Renal pelvis (tissue), 4 donors: ENCODE data around the gene PTPRN2. TPM values are rescaled to one million over a fixed set of nuclear protein-coding genes. Genes with fewer than 3 reads are reported as not detected.

Experiments used
- DNase-seq: peaks from one replicate; pipeline ENCODE4 v3.0.0-alpha.2; 2013
- polyA plus RNA-seq, 3 donors: library from polyadenylated mRNA; unstranded; fragments of 120-200 nt; gene quantifications; one replicate each; pipeline ENCODE4 v1.2.1, GENCODE V29; 2013; ENCODE audit not compliant: insufficient read length in 3 of 3

Gene PTPRN2
- polyA plus RNA-seq, 3 donors, result 6.6 to 7.5 (median 7.4) TPM

DNA sequence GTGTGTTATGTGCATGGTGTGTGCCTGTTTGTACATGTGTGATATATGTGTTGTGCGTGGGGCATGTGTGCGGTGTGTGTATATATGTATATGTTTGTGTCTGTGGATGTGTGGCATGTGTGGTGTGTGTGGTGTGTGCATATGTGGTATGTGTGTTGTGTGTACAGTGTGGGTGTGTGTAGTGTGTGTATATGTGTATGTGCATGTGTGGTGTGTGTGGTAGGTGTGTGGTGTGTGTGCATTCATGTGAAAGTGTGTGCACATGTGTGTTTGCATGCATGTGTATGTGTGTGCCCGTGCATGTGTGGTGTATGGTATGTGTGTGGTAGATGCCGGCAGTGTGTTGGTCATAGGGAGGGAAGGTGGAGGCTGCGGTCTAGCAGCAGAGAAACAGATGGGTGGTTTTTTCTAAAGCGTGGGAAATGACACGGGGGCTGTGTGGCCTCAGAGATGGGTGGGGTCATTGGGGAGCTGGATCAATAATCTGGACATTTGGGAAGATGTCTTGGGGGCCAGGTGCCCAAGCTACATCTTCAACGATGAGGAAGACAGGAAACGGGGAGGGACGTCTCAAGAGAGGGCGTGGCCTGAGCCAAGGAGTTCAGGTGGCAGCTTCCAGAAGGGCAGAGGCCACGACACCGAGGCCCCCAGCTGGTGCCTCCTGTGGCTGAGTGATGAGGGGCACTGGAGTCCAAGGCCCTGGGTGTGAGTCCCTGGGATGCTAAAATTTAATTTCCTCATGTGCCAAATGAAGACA is 769.5 kb downstream of the PTPRN2 start:
- DNase-seq, result no peak

DNA sequence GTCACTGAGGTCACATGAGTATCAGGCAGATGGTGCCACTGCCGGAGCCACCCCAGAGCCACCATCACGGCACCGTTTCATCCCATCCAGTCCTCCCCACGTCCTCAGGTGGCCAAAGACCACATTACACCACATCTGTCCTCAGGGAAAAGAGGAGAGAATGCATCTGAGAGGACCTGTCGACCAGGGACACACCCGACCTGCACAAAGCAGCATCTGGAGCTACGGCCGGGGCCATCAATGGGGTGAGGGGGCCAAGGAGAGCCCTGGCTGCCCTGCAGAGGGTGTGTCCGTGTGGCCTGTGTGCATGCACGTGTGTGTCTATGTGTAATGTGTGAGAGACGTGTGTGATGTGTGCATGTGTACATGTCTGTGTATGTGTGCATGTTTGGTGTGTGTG is 770.2 kb downstream of the PTPRN2 start:
- no peak for DNase-seq

DNA sequence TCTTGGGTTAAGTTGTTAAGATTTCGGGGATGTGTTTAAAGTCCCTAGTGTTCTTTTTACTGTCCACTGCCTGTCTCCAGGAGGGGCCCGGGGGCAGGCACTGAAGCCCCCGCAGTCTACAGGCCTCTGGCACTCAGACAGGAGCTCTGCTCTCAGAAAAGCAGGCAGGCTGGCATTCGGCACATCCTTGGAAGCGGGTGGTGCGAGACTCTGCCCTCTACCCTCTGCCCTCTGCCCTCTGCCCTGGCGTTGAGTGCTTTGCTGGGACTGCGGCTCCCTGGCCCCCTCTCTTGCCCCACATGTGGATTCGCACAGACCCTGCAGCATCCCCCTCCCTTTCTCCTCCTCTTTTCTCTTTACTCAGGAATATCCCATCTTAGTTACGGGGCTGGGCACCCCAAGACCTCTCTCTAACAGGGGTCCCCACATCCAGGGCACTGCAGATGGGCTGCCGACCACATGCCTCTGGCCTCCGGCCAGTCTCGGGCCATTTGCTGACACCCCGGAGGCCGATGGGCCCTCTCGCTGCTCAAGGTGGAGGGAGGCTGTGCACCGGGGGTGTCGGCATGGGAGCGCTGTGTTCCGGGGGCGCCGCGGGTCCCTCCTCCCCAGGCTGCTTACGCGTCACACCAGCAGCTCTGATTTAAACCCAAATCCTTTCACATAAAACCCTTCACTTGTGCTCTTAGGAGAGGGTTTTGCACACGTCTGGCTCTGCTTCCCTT is 770.9 kb downstream of the PTPRN2 start:
- no peak for DNase-seq

DNA sequence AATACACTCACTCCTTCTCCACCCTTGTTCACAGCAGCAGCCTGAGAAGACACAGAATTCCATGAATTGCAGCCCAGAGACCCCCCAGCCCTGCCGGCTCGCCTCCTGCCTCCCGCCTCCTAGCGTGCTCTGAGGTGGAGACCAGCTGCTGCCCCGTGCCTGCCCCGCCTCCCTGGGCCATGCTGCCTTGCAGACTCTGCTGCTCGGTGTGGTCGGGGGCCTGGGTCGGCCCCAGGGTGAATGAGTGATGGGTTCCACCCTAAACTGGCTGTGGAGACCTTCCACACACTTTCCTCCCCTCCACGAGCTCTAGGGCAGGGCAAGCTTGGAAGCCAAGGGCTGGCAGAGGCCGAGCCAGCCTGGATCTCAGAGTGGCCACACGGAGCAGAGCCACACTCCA is 771.5 kb downstream of the PTPRN2 start:
- DNase-seq, result no peak

DNA sequence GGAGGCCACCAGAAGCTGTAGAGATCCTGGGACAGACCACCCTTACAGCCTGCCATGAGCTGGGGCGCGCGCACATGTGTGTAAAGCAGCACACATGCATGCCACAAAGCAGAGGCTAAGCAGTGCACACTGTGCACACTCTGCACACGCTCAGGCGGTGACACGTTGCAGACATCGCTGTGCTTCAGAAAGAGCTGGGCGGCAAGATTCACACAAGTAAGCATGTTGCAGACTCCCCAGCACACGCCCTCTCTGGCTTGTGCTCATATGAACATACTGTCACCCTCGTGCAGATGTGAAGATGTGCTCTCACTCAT is 772.0 kb downstream of the PTPRN2 start:
- no peak for DNase-seq

DNA sequence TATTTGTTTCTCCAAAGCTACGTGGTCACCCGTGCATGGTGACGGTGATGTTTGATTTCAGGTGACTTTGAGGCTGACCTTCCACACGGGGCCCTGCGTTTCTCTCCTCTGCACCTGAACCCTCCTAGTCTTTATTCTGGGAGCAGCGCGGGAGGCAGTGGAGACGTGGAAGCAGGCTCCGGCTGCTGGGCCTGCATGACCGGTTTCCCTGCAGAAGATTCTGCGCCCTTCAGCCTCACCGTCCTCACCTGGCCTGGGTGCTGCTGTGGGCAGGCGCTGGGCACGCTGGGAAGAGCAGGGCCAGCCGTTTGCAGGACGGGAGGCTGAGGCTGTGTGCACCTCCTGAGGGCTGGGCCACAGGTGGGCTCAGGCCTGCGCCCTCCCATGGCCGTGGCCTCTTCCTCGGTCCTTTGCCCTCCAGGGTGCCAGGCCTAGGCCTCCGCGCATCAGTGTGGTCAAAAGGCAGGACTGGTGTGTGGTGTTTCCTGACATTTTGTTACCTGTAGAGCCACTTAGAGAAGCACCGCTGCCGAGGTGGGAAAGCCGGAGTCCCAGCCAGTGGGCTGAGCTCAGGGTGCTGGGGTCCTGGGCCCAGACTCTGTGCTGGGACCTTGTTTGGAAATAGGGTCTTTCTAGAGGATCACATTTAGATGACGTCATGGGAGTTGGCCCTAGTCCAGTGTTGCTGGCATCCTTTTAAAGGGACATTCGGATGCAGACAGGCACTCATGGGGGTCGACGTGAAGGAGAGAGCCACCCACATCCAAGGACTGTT is 772.5 kb downstream of the PTPRN2 start:
- no peak for DNase-seq

DNA sequence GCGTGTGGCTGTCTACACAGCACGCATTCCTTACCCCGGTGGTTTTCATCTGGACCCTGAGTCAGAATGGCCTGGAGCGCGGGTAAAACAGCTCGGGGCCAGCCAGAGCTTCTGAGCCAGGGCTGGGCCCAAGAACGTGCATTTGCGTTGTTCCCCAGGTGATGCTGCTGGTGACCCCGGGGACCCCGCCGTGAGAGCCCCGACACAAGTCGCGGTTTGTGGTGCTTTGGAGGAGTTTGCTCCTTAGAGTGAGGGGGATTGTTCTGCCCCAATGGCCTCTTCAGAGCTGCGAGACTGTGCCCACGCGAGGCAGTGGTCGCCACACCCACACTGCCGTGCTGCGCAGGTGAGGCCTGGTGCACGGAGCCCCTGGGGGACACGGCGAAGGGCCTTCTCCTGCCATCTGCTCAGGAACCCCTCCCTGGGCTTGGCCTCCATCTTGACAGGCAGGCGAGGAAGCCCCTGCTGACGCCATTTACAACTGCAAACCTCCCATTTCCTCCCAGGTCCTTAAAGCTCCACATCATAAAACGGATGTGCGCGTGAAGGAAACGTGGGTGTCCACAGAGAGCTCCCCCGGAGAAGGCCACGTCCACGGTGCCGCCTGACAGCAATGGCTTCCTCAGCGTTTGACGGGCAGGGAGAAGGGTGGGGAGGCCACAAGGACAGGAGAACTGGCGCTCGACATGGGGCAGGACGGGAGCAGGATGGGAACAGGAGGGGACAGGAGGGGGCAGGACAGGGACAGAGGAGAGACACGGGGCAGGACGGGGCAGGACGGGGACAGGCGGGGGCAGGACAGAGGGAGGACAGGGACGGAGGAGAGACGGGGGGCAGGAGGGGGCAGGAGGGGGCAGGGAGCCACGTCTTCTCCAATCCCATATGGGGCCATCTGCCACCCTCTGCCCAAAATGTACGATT is 773.6 kb downstream of the PTPRN2 start:
- no peak for DNase-seq

DNA sequence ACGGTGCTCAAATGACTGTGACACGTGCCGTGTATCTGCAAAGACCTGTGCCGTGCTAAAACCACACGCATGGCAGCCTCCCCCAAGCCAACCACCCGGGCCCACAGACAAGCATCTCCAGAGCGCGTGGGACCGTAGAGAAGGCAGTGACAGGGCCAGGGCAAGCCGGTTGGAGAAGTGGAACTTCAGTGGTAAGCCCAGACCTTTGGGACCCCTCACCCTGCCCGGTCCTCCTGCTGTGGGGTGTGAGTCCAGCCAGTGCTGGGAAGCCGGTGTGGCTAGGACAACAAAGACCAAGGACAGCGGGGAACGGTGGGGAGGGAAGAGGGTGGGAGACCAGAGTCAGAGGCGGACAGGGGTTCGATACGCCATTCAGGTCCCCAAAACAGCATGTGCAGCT is 774.6 kb downstream of the PTPRN2 start:
- DNase-seq, result no peak

DNA sequence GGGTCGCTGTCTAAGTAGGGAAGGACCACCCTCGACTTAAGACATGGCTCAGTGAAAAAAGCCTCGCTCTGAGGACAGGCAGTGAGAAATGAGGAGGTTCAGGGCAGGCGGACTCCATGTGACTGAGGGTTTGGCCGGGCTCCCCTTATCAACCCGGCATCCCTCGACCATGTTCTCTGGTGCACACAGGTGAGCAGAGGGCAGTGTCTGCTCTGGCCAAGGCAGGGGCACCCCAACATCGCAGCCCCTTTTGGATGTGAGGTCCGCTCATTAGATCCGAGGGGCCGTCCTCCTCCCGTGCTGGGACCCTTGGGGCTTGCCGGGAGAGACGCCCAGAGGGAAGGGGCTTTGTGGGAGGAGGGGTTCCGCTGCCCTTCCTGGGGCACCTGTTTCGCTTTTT is 775.7 kb downstream of the PTPRN2 start:
- no peak for DNase-seq

DNA sequence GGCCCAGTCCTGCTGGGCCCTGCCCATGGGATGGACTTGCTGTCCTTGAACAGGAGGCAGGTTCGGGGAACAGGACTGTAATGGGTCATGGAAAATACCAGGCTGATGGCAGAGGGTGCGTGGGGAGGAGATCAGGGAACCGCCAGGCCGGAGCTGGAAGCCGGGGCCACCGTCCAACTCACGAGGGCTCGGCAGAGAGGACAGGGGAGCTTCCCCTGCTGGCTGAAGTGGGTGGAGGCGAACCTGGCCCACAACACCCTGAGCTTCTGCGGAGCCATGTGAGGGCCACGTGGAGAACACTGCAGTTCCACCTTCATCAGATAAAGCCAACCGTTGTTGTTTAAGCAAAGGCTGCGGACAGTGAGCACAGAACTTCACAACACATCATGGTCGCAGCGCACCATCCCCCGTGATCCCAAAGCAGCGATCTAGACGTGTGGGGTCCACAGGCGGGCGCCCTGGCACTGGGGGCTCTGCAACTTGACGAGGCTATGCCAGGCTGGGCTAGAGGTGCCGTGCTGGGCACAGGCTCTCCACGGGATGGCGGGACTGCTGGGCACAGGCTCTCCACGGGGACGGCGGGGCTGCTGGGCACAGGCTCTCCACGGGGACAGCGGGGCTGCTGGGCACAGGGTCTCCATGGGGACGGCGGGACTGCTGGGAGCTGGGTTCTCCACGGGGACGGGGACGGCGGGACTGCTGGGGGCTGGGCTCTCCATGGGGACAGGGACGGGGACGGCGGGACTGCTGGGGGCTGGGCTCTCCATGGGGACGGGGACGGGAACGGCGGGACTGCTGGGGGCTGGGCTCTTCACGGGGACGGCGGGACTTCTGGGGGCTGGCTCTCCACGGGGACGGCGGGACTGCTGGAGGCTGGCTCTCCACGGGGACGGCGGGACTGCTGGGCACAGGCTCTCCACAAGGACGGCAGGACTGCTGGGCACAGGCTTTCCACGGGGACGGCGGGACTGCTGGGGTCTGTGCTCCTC is 777.5 kb downstream of the PTPRN2 start:
- DNase-seq, result no peak

DNA sequence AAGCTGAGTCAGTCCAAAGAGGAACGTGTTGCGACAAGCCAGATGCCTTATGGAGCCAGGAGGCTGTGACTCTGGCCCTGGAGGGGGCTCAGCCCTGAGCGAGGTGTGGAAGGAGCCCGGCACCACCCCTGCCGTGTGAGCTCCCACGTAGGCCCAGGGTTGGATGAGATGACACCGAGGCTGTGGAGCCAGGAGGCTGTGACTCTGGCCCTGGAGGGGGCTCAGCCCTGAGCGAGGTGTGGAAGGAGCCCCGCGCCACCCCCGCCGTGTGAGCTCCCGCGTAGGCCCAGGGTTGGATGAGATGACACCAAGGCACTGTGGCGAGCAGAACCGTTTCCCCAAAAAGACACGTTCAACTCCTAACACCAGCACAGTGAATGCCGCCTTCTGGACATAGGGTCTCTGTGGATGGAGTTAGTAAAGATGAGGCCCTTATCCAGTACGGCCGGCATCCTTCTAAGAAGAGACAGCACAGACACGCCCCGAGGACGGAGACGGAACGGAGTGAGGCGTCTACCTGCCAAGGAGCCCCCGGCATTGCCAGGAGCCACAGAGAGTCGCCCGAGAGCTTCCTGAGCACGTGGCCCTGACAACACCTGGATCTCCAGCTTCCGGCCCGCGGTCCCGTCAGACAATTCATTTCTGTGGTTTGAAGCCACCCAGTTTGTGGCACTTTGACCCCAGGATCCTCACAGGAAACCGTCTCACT is 778.3 kb downstream of the PTPRN2 start:
- no peak for DNase-seq

DNA sequence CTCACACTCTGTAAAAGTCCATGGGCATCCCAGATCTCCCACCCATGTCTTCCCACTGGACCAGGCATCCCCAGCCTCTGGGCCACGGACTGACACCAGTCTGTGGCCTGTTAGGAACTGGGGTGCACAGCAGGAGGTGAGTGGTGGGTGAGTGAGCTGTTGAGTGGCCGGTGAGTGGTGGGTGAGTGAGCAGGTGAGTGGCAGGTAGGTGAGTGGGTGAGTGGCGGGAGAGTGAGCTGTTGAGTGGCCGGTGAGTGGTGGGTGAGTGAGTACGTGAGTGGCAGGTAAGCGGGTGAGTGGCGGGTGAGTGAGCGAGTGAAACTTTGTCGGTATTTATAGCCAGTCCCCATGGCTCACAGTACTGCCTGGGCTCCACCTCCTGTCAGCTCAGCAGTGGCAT is 779.6 kb downstream of the PTPRN2 start:
- DNase-seq, result no peak

DNA sequence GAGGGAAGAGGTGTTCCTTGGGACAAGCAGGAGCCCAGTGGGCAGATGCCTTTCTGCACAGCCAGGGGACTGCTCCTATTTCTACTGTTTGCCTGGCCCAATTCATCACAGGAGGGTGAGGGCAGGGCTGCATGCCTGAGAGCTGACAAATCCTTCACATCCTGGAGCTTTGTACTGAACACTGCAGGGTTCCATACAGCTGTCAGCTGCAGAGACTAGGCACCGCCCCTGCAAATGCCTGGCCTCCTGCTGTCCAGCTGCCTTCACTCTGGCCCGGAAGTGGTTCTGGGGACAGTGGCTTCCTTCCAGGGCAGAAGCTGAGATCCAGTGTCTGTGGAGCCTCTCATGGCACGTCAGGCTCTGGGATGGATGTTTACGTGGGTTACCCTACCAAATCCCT is 780.1 kb downstream of the PTPRN2 start:
- no peak for DNase-seq

DNA sequence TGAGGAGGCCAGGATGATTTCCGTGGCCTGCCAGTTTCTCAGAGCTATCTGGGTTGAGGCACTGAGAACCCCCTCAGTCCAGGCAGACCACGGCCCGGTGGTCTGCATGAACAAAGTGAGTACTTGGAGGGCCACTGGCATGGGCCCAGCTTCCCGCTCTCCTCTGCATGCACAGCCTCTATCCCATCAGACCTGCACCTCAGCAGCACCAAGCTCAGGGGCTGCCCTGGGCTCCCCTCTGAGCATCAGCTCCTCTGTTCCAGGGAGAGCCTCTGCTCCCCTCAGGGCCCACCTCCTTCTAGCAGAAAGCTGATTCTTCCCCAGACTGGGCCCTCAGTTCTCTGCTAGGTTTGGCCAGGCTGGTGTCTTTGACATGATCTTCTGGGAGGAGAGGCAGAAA is 780.9 kb downstream of the PTPRN2 start:
- no peak for DNase-seq

DNA sequence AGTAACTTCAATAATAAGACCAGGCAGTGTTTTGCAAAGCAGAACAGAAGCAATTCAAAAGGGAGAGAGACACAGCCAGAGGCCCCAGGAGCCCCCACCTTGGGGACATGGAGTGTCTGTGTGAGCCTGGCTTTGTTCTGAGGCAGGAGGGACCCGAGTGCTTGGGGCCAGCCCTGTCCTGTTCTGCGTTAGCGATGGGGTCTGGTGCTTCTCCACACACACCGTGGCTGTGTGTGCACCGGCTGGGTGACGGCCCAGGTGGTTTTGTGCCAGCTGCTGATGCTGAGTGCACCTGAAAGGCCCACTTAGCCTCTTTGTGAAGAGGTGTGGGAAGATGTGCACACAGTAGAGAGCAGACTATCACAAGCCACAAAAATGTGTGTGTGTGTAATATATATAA is 781.9 kb downstream of the PTPRN2 start:
- no peak for DNase-seq

DNA sequence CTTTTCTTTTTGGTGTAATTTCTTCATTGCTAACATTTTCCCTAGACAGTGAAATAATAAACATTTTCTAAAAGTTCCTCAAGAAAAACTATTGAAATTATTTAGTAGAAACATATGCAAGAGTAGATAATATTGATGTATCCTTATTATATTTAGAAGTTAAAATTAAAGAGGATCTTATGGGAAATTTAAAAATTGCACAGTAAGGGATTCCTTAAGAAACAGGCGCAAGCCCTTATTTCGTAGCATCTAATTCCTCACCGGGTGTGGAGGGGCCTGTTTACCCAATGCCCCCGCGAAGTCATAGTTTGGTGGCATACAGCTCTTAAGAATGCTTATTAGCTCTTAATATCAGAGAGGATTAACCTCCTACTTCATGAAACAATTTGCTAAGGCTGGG is 783.7 kb downstream of the PTPRN2 start:
- DNase-seq, result no peak

DNA sequence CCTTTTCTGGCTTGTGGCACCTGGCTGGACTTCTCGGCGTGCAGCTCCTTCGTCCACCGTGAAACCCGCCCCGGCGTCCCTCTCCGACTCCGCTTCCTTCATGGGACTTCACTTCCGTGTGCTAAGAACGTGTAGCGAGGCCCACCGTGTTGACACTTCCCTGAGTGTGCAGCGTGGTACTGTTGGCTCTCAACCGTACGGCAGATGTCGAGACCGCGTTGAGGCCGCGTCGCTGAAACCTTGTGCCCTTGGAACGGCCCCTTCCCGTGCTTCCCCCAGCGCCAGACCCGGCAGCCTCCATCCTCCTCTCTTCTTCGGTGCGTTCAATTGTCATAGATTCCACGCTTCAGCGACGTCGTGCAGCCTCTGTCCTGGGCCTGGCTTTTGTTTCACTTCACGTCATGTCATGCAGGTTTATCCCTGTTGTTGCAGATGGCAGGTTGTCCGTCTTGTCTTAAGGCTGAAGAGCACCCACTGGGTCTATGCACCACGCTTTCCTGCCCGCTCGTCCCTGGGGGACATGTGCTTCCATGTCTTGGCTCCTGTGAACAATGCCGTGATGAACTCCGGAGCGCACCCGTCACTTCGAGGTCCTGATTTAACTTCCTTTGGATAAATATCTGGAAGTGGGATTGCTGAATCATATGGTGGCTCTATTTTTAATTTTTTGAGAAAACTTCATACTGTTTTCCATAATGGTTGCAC is 785.5 kb downstream of the PTPRN2 start:
- DNase-seq, result no peak

DNA sequence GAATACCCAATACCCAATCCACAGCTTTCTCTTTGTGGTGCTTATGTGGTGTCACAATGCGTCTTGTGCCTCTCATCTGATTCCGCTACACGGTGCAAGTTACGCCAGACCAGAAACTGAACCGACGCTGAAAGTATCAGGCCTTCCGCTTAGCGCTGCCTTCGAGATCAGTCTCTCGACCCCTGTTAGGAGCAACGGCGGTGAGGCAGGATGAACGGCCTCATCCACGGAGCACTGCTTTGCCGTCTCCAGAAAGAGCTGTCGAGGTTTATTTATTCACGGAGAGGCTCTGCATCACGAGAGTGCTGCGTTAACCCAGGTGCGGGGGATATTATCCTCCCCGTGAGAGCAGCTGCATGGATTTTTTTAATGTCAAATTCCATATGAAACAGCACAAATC is 786.5 kb downstream of the PTPRN2 start:
- DNase-seq, result no peak

DNA sequence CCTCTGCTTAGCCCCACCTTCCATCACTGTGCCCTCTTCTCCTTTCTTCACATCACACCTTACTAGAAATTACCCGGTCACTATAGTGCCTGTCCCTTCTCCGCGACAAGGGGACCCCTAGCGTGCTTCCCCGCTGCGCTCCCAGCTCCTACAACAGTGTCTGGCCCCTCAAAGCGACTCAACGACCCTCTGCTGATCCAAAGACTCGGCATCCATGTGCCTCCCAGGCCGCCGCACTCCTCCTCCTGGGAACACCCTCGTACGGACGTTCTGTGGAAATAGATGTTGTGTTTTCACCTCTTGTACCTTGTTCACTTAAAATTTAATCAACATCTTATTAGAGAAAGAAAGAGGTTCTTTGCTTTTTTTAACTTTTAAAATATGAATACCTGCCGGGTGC is 787.3 kb downstream of the PTPRN2 start:
- DNase-seq, result no peak
